Measurements from ENCODE around the gene MCTP1. TPM values are rescaled to one million over a fixed set of nuclear protein-coding genes. Genes with fewer than 3 reads are reported as not detected.

MCTP1 gene
- total and polyA plus RNA-seq, 9 of the 15 experiments (the other 6 are each of a cell fraction or from before 2014, with no cell fraction given) = 0.04 to 0.93 (median 0.06) TPM; not detected in 4

- Histone ChIP-seq H3K4me1 (replicated peaks in 1 of 2; ENCODE audit: control insufficient read depth in 2 of 2, insufficient read depth in 2 of 2, low read length in 2 of 2) (no peaks in the 10 kb centered on the region), H3K9me1 (ENCODE audit: control insufficient read depth, insufficient read depth, low read length) (no peaks in the 10 kb centered on the region), H3K36me3 (ENCODE audit: control insufficient read depth, insufficient read depth, low read length) (no peaks in the 10 kb centered on the region), H3K4me3 (no peak overlapping the region), H2AFZ (ENCODE audit: low read depth, low read length) (no peak overlapping the region), H4K20me1 (replicated peaks; ENCODE audit: control insufficient read depth, insufficient read depth, low read length) (no peaks in the 10 kb centered on the region), H3K27ac (ENCODE audit: extremely low read depth, low read depth, low read length) (no peak overlapping the region), H3K79me2 (ENCODE audit: control insufficient read depth, insufficient read depth, low read length) (no peaks in the 10 kb centered on the region), H3K9me3 (replicated peaks; ENCODE audit: control insufficient read depth, insufficient read depth, low read depth, low read length) (no peaks in the 10 kb centered on the region), H3K27me3 (ENCODE audit: control insufficient read depth in 2 of 2, insufficient read depth in 2 of 2, low read length in 2 of 2) (peaks cover 4 to 13% of the 10 kb centered on the region in 2 experiments; a peak in 2 of 5 replicates), H3K9ac (ENCODE audit: insufficient read depth in 1 of 2, low read depth in 2 of 2, low read length in 2 of 2) (no peak overlapping the region), H3K4me2 (ENCODE audit: insufficient read depth, low read length) (no peak overlapping the region)
- TF ChIP-seq PRDM10 (IDR thresholded peaks at IDR 0.05; ENCODE audit: partially characterized antibody) (no peak), TEAD4 (IDR thresholded peaks at IDR 0.05; ENCODE audit: low read length) (no peak), TEAD4 (CRISPR knock-in tag; IDR thresholded peaks at IDR 0.05; ENCODE audit: borderline replicate concordance) (no peak), SREBF1 (IDR thresholded peaks at IDR 0.05; ENCODE audit: borderline replicate concordance, low read depth, low read length) (no peak), RBM14 (IDR thresholded peaks at IDR 0.05; ENCODE audit: borderline replicate concordance, insufficient read depth, low read depth, low read length) (no peak), ZNF12 (CRISPR knock-in tag; IDR thresholded peaks at IDR 0.05) (no peak), ZNF740 (CRISPR knock-in tag; IDR thresholded peaks at IDR 0.05) (no peak), ZNF740 (tag; IDR thresholded peaks at IDR 0.05) (no peak), ZSCAN29 (IDR thresholded peaks at IDR 0.05) (no peak)
- no peak for ATAC-seq
- no peak for DNase-seq (ENCODE audit: extremely low read depth in 1 of 4, low spot score in 3 of 4)
- FAIRE-seq = no peak
- POLR2A ChIA-PET = interaction anchor here (1.1 to 1.7 kb wide), 2 partner anchors 9 to 12 kb away, joined by 3 to 4 read pairs; partner anchors contain the start of gene MCTP1
- BruUV-seq (replicated peaks) = no TSS peak
- intact Hi-C loops (cut with micrococcal nuclease) (no loop called here), in situ Hi-C loops (cut with MboI) (no loop called here)
- CTCF ChIA-PET (ENCODE audit: low intra/inter-chr PET ratio) = no interaction called here
Measured at GRCh38 chr5:95272316-95272929, 12.5 kb downstream of the MCTP1 start.
